ENCODE measurements around the gene MAST4. TPM values are rescaled to one million over a fixed set of nuclear protein-coding genes. Genes with fewer than 3 reads are reported as not detected.
A peak's percentile ranks its signal among the peaks of the same experiment; 100 is the strongest.

MAST4 gene
- total RNA-seq, 1 donor from 2014 or later, result 17.2 TPM

DNA sequence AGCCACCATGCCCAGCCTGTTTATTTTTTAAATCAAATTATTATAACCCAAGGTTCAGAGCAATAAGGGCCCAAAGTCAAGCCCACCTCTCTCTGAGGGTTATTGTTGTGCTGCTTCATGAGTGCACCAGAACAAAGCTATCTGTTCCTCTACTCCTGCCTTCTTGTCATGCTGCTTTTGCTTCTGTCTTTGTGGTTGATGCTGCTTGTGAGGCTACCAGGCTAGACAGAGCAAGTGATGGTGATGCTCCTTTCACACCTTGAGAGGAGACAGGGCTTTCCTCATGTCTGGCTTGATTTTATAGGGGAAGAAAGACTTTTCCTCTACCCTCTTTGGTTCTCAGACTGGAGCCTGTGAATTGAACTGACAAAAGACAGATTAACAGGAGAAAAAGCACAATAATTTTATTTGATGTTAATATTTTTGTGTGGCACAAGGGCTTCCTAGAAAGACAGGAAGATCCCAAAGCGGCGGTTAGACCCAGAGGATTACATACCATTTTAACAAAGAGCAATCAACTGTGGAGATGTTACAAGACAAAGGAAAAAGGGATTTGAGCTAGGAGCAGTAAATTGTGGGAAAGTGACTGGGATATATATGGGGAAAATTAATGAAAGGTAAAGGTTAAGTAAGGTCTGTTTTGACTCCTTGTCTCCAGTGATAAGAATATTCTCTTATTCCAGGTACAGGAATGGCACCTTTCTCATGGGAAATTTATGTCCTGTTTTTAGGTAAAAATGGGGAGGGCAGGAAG lies 604.8 kb downstream of the MAST4 start:
- Mint-ChIP-seq H3K36me3 (ENCODE audit: low read depth) (peaks cover 5% of the 10 kb centered on the region), H3K9me3 (no peaks in the 10 kb centered on the region), H3K27me3 (no peaks in the 10 kb centered on the region), H3K4me1 (peaks cover 96% of the 10 kb centered on the region), H3K27ac (peak overlapping the region; percentile 87), H3K4me3 (peak overlapping the region; percentile 62)
- ChIA-PET POLR2A (interaction anchor here (3.2 to 16.1 kb wide), 3 partner anchors 7 to 35 kb away, joined by 11 to 228 read pairs (median 214); partner anchors contain the start of gene CD180), CTCF (interaction anchor here (1.0 kb wide), 1 partner anchor 8 kb away, joined by 3 read pairs; no protein-coding TSS in a partner anchor)
- TF ChIP-seq, protein P1, sequence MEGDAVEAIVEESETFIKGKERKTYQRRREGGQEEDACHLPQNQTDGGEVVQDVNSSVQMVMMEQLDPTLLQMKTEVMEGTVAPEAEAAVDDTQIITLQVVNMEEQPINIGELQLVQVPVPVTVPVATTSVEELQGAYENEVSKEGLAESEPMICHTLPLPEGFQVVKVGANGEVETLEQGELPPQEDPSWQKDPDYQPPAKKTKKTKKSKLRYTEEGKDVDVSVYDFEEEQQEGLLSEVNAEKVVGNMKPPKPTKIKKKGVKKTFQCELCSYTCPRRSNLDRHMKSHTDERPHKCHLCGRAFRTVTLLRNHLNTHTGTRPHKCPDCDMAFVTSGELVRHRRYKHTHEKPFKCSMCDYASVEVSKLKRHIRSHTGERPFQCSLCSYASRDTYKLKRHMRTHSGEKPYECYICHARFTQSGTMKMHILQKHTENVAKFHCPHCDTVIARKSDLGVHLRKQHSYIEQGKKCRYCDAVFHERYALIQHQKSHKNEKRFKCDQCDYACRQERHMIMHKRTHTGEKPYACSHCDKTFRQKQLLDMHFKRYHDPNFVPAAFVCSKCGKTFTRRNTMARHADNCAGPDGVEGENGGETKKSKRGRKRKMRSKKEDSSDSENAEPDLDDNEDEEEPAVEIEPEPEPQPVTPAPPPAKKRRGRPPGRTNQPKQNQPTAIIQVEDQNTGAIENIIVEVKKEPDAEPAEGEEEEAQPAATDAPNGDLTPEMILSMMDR (IDR thresholded peaks at IDR 0.05), result no peak
- no peak for ATAC-seq (ENCODE audit: low read depth)
- intact Hi-C loops (cut with micrococcal nuclease), result loop anchor here (10.0 kb wide), 2 partner anchors 1056 to 1276 kb away; partner anchors contain the start of genes ERBIN and SREK1
- no peak for DNase-seq

DNA sequence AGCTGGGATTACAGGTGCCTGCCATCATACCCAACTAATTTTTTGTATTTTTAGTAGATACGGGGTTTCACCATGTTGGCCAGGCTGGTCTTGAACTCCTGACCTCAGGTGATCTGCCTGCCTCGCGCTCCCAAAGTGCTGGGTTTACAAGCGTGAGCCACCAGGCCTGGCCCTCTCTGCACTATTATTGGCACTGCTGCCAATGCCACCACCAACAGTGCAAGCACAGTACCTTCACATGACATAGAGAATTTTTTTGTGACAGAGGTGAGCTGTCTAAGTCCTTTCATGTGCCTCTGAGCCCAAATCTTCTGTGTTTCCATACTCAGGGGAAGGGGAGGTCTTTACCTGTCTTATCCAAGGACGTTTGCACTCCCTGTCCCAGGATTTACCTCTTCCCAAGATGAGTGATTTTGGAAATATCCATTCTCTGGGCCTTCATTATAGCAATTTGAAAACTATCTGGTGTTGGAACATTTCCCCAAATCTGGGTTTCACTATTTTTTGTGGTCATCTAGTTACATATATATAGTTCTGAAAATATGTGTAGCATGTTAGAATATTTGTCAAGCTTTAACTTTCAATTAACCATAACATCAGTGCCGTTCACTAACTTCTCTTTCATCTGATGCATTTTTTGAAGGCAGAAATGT lies 605.8 kb downstream of the MAST4 start:
- DNase-seq (no peak), ATAC-seq (ENCODE audit: low read depth) (no peak)
- Mint-ChIP-seq H3K36me3 (ENCODE audit: low read depth) (peaks cover 2% of the 10 kb centered on the region), H3K9me3 (no peaks in the 10 kb centered on the region), H3K27ac (peak overlapping the region; percentile 68), H3K4me1 (peaks cover 98% of the 10 kb centered on the region), H3K4me3 (peak overlapping the region; percentile 15), H3K27me3 (no peaks in the 10 kb centered on the region)
- POLR2A ChIA-PET, result interaction anchor here (1.1 to 16.1 kb wide), 5 partner anchors 8 to 1014 kb away, joined by 3 to 228 read pairs (median 11); partner anchors contain the start of genes CD180 and PIK3R1
- intact Hi-C loops (cut with micrococcal nuclease), result loop anchor here (10.0 kb wide), 2 partner anchors 1057 to 1277 kb away; partner anchors contain the start of genes ERBIN and SREK1
- CTCF ChIA-PET, result interaction anchor here (1.0 to 10.7 kb wide), 3 partner anchors 9 to 34 kb away, joined by 3 to 164 read pairs (median 4); no protein-coding TSS in a partner anchor
- TF ChIP-seq, protein P1 (IDR thresholded peaks at IDR 0.05), result no peak

DNA sequence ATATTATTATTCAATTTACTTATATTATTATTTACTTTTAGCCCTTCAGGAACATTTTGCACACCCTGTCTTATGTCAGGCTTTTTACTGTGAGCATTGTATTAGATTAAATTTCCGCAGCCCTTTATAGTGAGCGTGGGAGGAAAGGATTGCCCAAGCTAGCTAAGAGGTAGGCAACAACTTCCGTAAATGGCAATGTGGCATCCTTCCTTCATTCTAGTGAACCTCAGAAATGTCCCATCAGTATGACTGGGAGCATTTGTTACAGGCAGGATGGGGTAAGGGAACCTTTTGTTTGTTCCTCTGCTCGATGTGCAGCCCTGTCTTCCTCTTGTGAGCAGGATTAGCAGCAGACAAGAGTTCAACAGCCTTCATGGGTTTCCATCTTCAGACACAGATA lies 606.6 kb downstream of the MAST4 start:
- ATAC-seq (ENCODE audit: low read depth), result no peak
- DNase-seq, result no peak
- Mint-ChIP-seq H3K36me3 (ENCODE audit: low read depth) (peaks cover 2% of the 10 kb centered on the region), H3K4me1 (peaks cover 98% of the 10 kb centered on the region), H3K27ac (peak overlapping the region; percentile 96), H3K9me3 (no peaks in the 10 kb centered on the region), H3K4me3 (peak overlapping the region; percentile 53), H3K27me3 (no peaks in the 10 kb centered on the region)
- TF ChIP-seq, protein P1 (IDR thresholded peaks at IDR 0.05), result no peak
- intact Hi-C loops (cut with micrococcal nuclease), result loop anchor here (10.0 kb wide), 2 partner anchors 1058 to 1278 kb away; partner anchors contain the start of genes ERBIN and SREK1
- POLR2A ChIA-PET, result interaction anchor here (1.1 to 16.1 kb wide), 6 partner anchors 9 to 1013 kb away, joined by 3 to 228 read pairs (median 8); partner anchors contain the start of genes CD180 and PIK3R1
- CTCF ChIA-PET, result interaction anchor here (1.0 to 10.7 kb wide), 3 partner anchors 9 to 35 kb away, joined by 3 to 164 read pairs (median 4); no protein-coding TSS in a partner anchor

DNA sequence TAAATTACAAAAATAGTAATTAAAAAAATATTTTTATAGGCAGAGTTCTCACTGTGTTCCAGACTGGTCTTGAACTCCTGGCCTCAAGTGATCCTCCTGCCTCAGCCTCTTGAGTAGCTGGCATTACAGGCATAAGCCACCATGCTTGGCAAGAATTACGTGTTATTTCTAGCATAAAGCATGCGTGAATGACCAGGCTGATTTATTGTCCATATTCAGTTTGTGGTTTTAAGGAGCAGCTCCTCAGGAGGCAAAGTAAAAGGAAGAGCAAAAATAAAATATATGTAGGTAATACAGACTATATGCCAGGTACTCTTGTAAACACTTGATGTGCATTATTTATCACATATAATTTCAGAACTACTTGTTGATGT lies 607.5 kb downstream of the MAST4 start:
- no peak for DNase-seq
- no peak for ATAC-seq (ENCODE audit: low read depth)
- intact Hi-C loops (cut with micrococcal nuclease), result loop anchor here (10.0 kb wide), 2 partner anchors 1059 to 1279 kb away; partner anchors contain the start of genes ERBIN and SREK1
- peaks cover 2% of the 10 kb centered on the region for H3K36me3 Mint-ChIP-seq (ENCODE audit: low read depth)
- H3K4me1 Mint-ChIP-seq, result peaks cover 96% of the 10 kb centered on the region
- H3K27me3 Mint-ChIP-seq, result no peaks in the 10 kb centered on the region
- no peaks in the 10 kb centered on the region for H3K9me3 Mint-ChIP-seq
- TF ChIP-seq, protein P1 (IDR thresholded peaks at IDR 0.05), result no peak
- H3K27ac Mint-ChIP-seq, result peak overlapping the region; percentile 96
- peak overlapping the region; percentile 68 for H3K4me3 Mint-ChIP-seq
- ChIA-PET CTCF (interaction anchor here (0.8 to 10.7 kb wide), 2 partner anchors 36 to 43 kb away, joined by 3 to 164 read pairs; no protein-coding TSS in a partner anchor), POLR2A (interaction anchor here (0.6 to 16.1 kb wide), 10 partner anchors 10 to 1196 kb away, joined by 3 to 228 read pairs (median 6); partner anchors contain the start of genes CD180 and PIK3R1)

All from activated B cell treated with CpG ODN at 0.5 μM for 24 hours (primary cell).